HUES6 (cell line): ENCODE results near the gene PPFIBP2.

ENCODE experiments used
- H3K27ac ChIP-seq: 2 replicates; pipeline ENCODE4 v1.7.0; 2013; ENCODE audit warnings: low read depth, mild to moderate bottlenecking, low read length, inconsistent platforms
- H3K27me3 ChIP-seq: 2 replicates; pipeline ENCODE4 v1.6.1; 2013; ENCODE audit warnings: low read length; ENCODE audit not compliant: control insufficient read depth, insufficient read depth
- H3K36me3 ChIP-seq: 2 replicates; pipeline ENCODE4 v1.6.1; 2013; ENCODE audit warnings: low read length; ENCODE audit not compliant: control insufficient read depth, insufficient read depth
- H3K4me1 ChIP-seq: 2 replicates; pipeline ENCODE4 v1.6.1; 2013; ENCODE audit warnings: low read length; ENCODE audit not compliant: control insufficient read depth, insufficient read depth
- H3K4me3 ChIP-seq: 2 replicates; pipeline ENCODE4 v1.5.1; 2013; ENCODE audit warnings: low read depth, low read length
- H3K9ac ChIP-seq: one replicate; pipeline ENCODE4 v1.6.1; 2013; ENCODE audit warnings: mild to moderate bottlenecking, low read length
- H3K9me3 ChIP-seq: 2 replicates; pipeline ENCODE4 v1.6.1; 2013; ENCODE audit warnings: low read depth, low read length; ENCODE audit not compliant: control insufficient read depth, insufficient read depth

The PPFIBP2 gene

GRCh38 chr11:7668911-7669310, 155.1 kb downstream of the PPFIBP2 start:
- no peaks in the 10 kb centered on the region for H3K27me3 ChIP-seq
- peaks cover 15% of the 10 kb centered on the region for H3K4me1 ChIP-seq
- H3K9me3 ChIP-seq, result peaks cover 12% of the 10 kb centered on the region
- no peak overlapping the region for H3K27ac ChIP-seq
- no peak overlapping the region for H3K4me3 ChIP-seq
- no peak overlapping the region for H3K9ac ChIP-seq
- H3K36me3 ChIP-seq, result peaks cover 44% of the 10 kb centered on the region

GRCh38 chr11:7670641-7671040, 156.8 kb downstream of the PPFIBP2 start:
- H3K4me3 ChIP-seq, result no peak overlapping the region
- H3K27ac ChIP-seq, result no peak overlapping the region
- peaks cover 28% of the 10 kb centered on the region for H3K36me3 ChIP-seq
- no peaks in the 10 kb centered on the region; the same call in 1 of the 2 replicates for H3K27me3 ChIP-seq
- H3K9me3 ChIP-seq, result 0 out of 2 replicates have a peak, but pooled peaks cover under 1% of the 10 kb centered on the region
- no peak overlapping the region for H3K9ac ChIP-seq
- peaks cover 19% of the 10 kb centered on the region for H3K4me1 ChIP-seq

GRCh38 chr11:7671347-7672215, 157.8 kb downstream of the PPFIBP2 start:
- H3K9me3 ChIP-seq, result no peaks in the 10 kb centered on the region
- peaks cover 19% of the 10 kb centered on the region for H3K4me1 ChIP-seq
- H3K4me3 ChIP-seq, result no peak overlapping the region
- H3K27ac ChIP-seq, result no peak overlapping the region
- peaks cover 21% of the 10 kb centered on the region for H3K36me3 ChIP-seq
- no peak overlapping the region for H3K9ac ChIP-seq
- no peaks in the 10 kb centered on the region; the same call in 1 of the 2 replicates for H3K27me3 ChIP-seq

- Histone ChIP-seq H3K4me1 (peaks cover 24% of the 10 kb centered on the region), H3K27me3 (no peaks in the 10 kb centered on the region; the same call in 1 of the 2 replicates), H3K36me3 (peaks cover 18% of the 10 kb centered on the region), H3K9me3 (no peaks in the 10 kb centered on the region), H3K27ac (no peak overlapping the region), H3K4me3 (peak overlapping the region; percentile 61; the same call in 1 of the 2 replicates), H3K9ac (no peak overlapping the region)
These were observed 158.6 kb downstream of the PPFIBP2 start for GRCh38 chr11:7672276-7672959.

- peak within 1 kb of the TSS; percentile 61 for H3K4me3 ChIP-seq
- H3K36me3 ChIP-seq, result peaks cover 11% of the 10 kb centered on the region
- H3K27me3 ChIP-seq, result no peaks in the 10 kb centered on the region; the same call in 1 of the 2 replicates
- H3K4me1 ChIP-seq, result peaks cover 26% of the 10 kb centered on the region
- no peaks in the 10 kb centered on the region for H3K9me3 ChIP-seq
- peak within 1 kb of the TSS; percentile 63; the same call in 1 of the 2 replicates for H3K27ac ChIP-seq
- peak within 1 kb of the TSS; percentile 63 for H3K9ac ChIP-seq
These were observed 159.3 kb downstream of the PPFIBP2 start, which contains the start of gene CYB5R2 for GRCh38 chr11:7672960-7673723. Gene CYB5R2, minus strand, starts transcription at chr11:7673500. Its CDS starts 675 bp downstream, at chr11:7672825.

- peaks cover 6% of the 10 kb centered on the region for H3K36me3 ChIP-seq
- peak overlapping the region; percentile 61 for H3K4me3 ChIP-seq
- peak overlapping the region; percentile 63; the same call in 1 of the 2 replicates for H3K27ac ChIP-seq
- H3K9ac ChIP-seq, result peak overlapping the region; percentile 63
- H3K9me3 ChIP-seq, result no peaks in the 10 kb centered on the region
- no peaks in the 10 kb centered on the region; the same call in 1 of the 2 replicates for H3K27me3 ChIP-seq
- H3K4me1 ChIP-seq, result peaks cover 28% of the 10 kb centered on the region
These were observed 160.1 kb downstream of the PPFIBP2 start for GRCh38 chr11:7673724-7674434.

- Histone ChIP-seq H3K4me3 (no peak overlapping the region), H3K9me3 (no peaks in the 10 kb centered on the region), H3K27ac (no peak overlapping the region), H3K27me3 (no peaks in the 10 kb centered on the region; the same call in 1 of the 2 replicates), H3K9ac (no peak overlapping the region), H3K4me1 (peaks cover 32% of the 10 kb centered on the region), H3K36me3 (no peaks in the 10 kb centered on the region)
These were observed 161.8 kb downstream of the PPFIBP2 start for GRCh38 chr11:7675631-7676030.

GRCh38 chr11:7677071-7677470, 163.3 kb downstream of the PPFIBP2 start:
- no peaks in the 10 kb centered on the region; the same call in 1 of the 2 replicates for H3K27me3 ChIP-seq
- H3K4me1 ChIP-seq, result peaks cover 32% of the 10 kb centered on the region
- no peak overlapping the region for H3K9ac ChIP-seq
- H3K4me3 ChIP-seq, result no peak overlapping the region
- H3K27ac ChIP-seq, result no peak overlapping the region
- no peaks in the 10 kb centered on the region for H3K9me3 ChIP-seq
- H3K36me3 ChIP-seq, result no peaks in the 10 kb centered on the region

GRCh38 chr11:7677796-7678201, 164.0 kb downstream of the PPFIBP2 start:
- H3K27ac ChIP-seq, result no peak overlapping the region
- H3K27me3 ChIP-seq, result no peaks in the 10 kb centered on the region; the same call in 1 of the 2 replicates
- H3K36me3 ChIP-seq, result no peaks in the 10 kb centered on the region
- H3K9ac ChIP-seq, result no peak overlapping the region
- peaks cover 32% of the 10 kb centered on the region for H3K4me1 ChIP-seq
- no peaks in the 10 kb centered on the region for H3K9me3 ChIP-seq
- H3K4me3 ChIP-seq, result no peak overlapping the region

GRCh38 chr11:7683571-7683970, 169.8 kb downstream of the PPFIBP2 start:
- no peaks in the 10 kb centered on the region for H3K27me3 ChIP-seq
- H3K9ac ChIP-seq, result no peak overlapping the region
- no peak overlapping the region for H3K27ac ChIP-seq
- H3K36me3 ChIP-seq, result no peaks in the 10 kb centered on the region
- H3K4me1 ChIP-seq, result peaks cover 15% of the 10 kb centered on the region
- no peak overlapping the region for H3K4me3 ChIP-seq
- H3K9me3 ChIP-seq, result no peaks in the 10 kb centered on the region
